Caki2 (cell line): ENCODE data around the gene NOTCH1. TPM values are rescaled to one million over a fixed set of nuclear protein-coding genes. Genes with fewer than 3 reads are reported as not detected.

Experiments
- DNase-seq: peaks from one replicate; pipeline ENCODE4 v3.0.0-alpha.2; 2015; ENCODE audit warnings: low read depth
- in situ Hi-C: cut with HindIII; loops from 2 replicates; pipeline ENCODE4 v1.10.0; 2016; ENCODE audit warnings: low sequenced_read_pairs, low pct_unique_long_range_greater_than_20kb, mixed read lengths
- total RNA-seq: library from RNA; depleted of rRNA; stranded (reverse); fragments of >200 nt; shearing (Covaris generic); gene quantifications from 2 replicates; pipeline ENCODE4 v1.2.3, GENCODE V29; 2014; ENCODE audit warnings: low replicate concordance; rRNA removed

Gene NOTCH1
- total RNA-seq: 7.2 and 7.9 TPM in 2 replicates

GRCh38 chr9:136545965-136546696, at the start of gene NOTCH1:
Gene NOTCH1, minus strand, starts transcription at chr9:136546048. Its CDS starts 262 bp downstream, at chr9:136545786.
- in situ Hi-C loops: no loop called here
- DNase-seq: peak; percentile 95

- in situ Hi-C loops: no loop called here
- no peak for DNase-seq
These were observed 48.6 kb upstream of the NOTCH1 start for GRCh38 chr9:136594492-136594891.

GRCh38 chr9:136593581-136593980, 47.7 kb upstream of the NOTCH1 start:
- in situ Hi-C loops: no loop called here
- DNase-seq: no peak

- no peak for DNase-seq
- in situ Hi-C loops: no loop called here
These were observed 46.8 kb upstream of the NOTCH1 start for GRCh38 chr9:136592666-136593065.

- in situ Hi-C loops: no loop called here
These were observed 45.2 kb upstream of the NOTCH1 start for GRCh38 chr9:136590821-136591752.

GRCh38 chr9:136589766-136590763, 44.2 kb upstream of the NOTCH1 start:
- no peak for DNase-seq
- in situ Hi-C loops: no loop called here

More at GRCh38 chr9:136590821-136591752, 45.2 kb upstream of the NOTCH1 start:
- no peak for DNase-seq

GRCh38 chr9:136588663-136589464, 43.0 kb upstream of the NOTCH1 start:
- in situ Hi-C loops: no loop called here
- DNase-seq: no peak

- in situ Hi-C loops: no loop called here
- DNase-seq: no peak
These were observed 42.3 kb upstream of the NOTCH1 start for GRCh38 chr9:136587944-136588662.

- in situ Hi-C loops: no loop called here
- DNase-seq: no peak
These were observed 41.5 kb upstream of the NOTCH1 start for GRCh38 chr9:136587145-136587943.

GRCh38 chr9:136586391-136586953, 40.6 kb upstream of the NOTCH1 start:
- in situ Hi-C loops: no loop called here
- DNase-seq: no peak

- DNase-seq: no peak
- in situ Hi-C loops: no loop called here
These were observed 39.8 kb upstream of the NOTCH1 start for GRCh38 chr9:136585531-136586120.

GRCh38 chr9:136584934-136585333, 39.1 kb upstream of the NOTCH1 start:
- in situ Hi-C loops: no loop called here
- DNase-seq: no peak

- in situ Hi-C loops: no loop called here
These were observed 38.6 kb upstream of the NOTCH1 start for GRCh38 chr9:136584401-136584932.

GRCh38 chr9:136582977-136583735, 37.3 kb upstream of the NOTCH1 start:
- DNase-seq: no peak
- in situ Hi-C loops: no loop called here

More at GRCh38 chr9:136584401-136584932, 38.6 kb upstream of the NOTCH1 start:
- DNase-seq: no peak
